UCSD-AML1 (cell line): Measurements from ENCODE around the gene SEC11A.
"Not testable (repeated sequence)": the region's sequence is repeated elsewhere in the genome, so short reads cannot be mapped to it uniquely, and the experiment has no call there.

Experiments used
- DNase-seq: peaks from one replicate; lab custom pipeline; 2025; ENCODE audit not compliant: unreplicated experiment; lab: John Stamatoyannopoulos, UW

Gene SEC11A

GRCh38 chr15:84645496-84645895 is 70.4 kb downstream of the SEC11A start:
- no peak for DNase-seq

GRCh38 chr15:84643838-84644237 is 72.1 kb downstream of the SEC11A start:
- DNase-seq: no peak

GRCh38 chr15:84642640-84643039 is 73.3 kb downstream of the SEC11A start:
- DNase-seq: not testable (repeated sequence)

GRCh38 chr15:84641871-84642270 is 74.1 kb downstream of the SEC11A start:
- DNase-seq: not testable (repeated sequence)

GRCh38 chr15:84638103-84638502 is 77.8 kb downstream of the SEC11A start:
- no peak for DNase-seq

GRCh38 chr15:84634228-84634837 is 81.6 kb downstream of the SEC11A start:
- DNase-seq: no peak

GRCh38 chr15:84633311-84634227 is 82.4 kb downstream of the SEC11A start:
- DNase-seq: peak; percentile 73

- DNase-seq: no peak
Measured at GRCh38 chr15:84631706-84632272, 84.2 kb downstream of the SEC11A start.

- DNase-seq: no peak
Measured at GRCh38 chr15:84629033-84629432, 86.9 kb downstream of the SEC11A start.

- no peak for DNase-seq
Measured at GRCh38 chr15:84625123-84625522, 90.8 kb downstream of the SEC11A start.

- no peak for DNase-seq
Measured at GRCh38 chr15:84624359-84624758, 91.6 kb downstream of the SEC11A start.

GRCh38 chr15:84621358-84621979 is 94.5 kb downstream of the SEC11A start:
- no peak for DNase-seq

GRCh38 chr15:84620626-84621025 is 95.3 kb downstream of the SEC11A start:
- no peak for DNase-seq
